ENCODE measurements around the gene ROBO4. TPM values are rescaled to one million over a fixed set of nuclear protein-coding genes. Genes with fewer than 3 reads are reported as not detected.

Gene ROBO4
- total and polyA plus RNA-seq, 2 of the 13 experiments (the other 11 are each of a cell fraction or from before 2014, with no cell fraction given): 0.07 to 1.1 TPM

- TF ChIP-seq KDM2A (CRISPR knock-in tag; IDR thresholded peaks at IDR 0.05; ENCODE audit: borderline replicate concordance, low read depth) (no peak), SRSF9 (IDR thresholded peaks at IDR 0.05; ENCODE audit: borderline replicate concordance, insufficient read depth, low read depth, low read length, poor library complexity, severe bottlenecking) (no peak), RCOR2 (CRISPR knock-in tag; IDR thresholded peaks at IDR 0.05) (no peak), YY1 (IDR thresholded peaks at IDR 0.05; ENCODE audit: insufficient read depth, insufficient replicate concordance, low read depth, low read length) (no peak), NR2F6 (IDR thresholded peaks at IDR 0.05) (peak; percentile 68), NR2F6 (CRISPR knock-in tag; IDR thresholded peaks at IDR 0.05) (peak; percentile 40; the same call in 1 of the 2 replicates), SETDB1 (CRISPR knock-in tag; IDR thresholded peaks at IDR 0.05; ENCODE audit: borderline replicate concordance) (no peak), MAFK (conservative IDR thresholded peaks at IDR 0.05 in 1 of 2, IDR thresholded peaks at IDR 0.05 in 1 of 2; ENCODE audit: low read length in 2 of 2) (no peak), PBX2 (CRISPR knock-in tag; IDR thresholded peaks at IDR 0.05) (no peak), MED8 (CRISPR knock-in tag; IDR thresholded peaks at IDR 0.05; ENCODE audit: insufficient replicate concordance) (no peak), ZNF572 (CRISPR knock-in tag; IDR thresholded peaks at IDR 0.05) (no peak), ZNF589 (CRISPR knock-in tag; conservative IDR thresholded peaks at IDR 0.05) (no peak), ZKSCAN5 (CRISPR knock-in tag; IDR thresholded peaks at IDR 0.05) (peak; percentile 77; the same call in 1 of the 2 replicates), RBFOX2 (IDR thresholded peaks at IDR 0.05; ENCODE audit: low read depth, low read length) (0 out of 2 replicates have a peak, but pooled peaks have one; percentile 22), TRIM24 (CRISPR knock-in tag; IDR thresholded peaks at IDR 0.05) (no peak), TBX2 (CRISPR knock-in tag; IDR thresholded peaks at IDR 0.05; ENCODE audit: borderline replicate concordance) (peak; percentile 19; the same call in 1 of the 2 replicates), ZNF333 (CRISPR knock-in tag; IDR thresholded peaks at IDR 0.05; ENCODE audit: borderline replicate concordance) (no peak)
- TF ChIP-seq, protein P1, sequence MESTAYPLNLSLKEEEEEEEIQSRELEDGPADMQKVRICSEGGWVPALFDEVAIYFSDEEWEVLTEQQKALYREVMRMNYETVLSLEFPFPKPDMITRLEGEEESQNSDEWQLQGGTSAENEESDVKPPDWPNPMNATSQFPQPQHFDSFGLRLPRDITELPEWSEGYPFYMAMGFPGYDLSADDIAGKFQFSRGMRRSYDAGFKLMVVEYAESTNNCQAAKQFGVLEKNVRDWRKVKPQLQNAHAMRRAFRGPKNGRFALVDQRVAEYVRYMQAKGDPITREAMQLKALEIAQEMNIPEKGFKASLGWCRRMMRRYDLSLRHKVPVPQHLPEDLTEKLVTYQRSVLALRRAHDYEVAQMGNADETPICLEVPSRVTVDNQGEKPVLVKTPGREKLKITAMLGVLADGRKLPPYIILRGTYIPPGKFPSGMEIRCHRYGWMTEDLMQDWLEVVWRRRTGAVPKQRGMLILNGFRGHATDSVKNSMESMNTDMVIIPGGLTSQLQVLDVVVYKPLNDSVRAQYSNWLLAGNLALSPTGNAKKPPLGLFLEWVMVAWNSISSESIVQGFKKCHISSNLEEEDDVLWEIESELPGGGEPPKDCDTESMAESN (CRISPR knock-in tag; conservative IDR thresholded peaks at IDR 0.05): no peak
- TF ChIP-seq, protein P2, sequence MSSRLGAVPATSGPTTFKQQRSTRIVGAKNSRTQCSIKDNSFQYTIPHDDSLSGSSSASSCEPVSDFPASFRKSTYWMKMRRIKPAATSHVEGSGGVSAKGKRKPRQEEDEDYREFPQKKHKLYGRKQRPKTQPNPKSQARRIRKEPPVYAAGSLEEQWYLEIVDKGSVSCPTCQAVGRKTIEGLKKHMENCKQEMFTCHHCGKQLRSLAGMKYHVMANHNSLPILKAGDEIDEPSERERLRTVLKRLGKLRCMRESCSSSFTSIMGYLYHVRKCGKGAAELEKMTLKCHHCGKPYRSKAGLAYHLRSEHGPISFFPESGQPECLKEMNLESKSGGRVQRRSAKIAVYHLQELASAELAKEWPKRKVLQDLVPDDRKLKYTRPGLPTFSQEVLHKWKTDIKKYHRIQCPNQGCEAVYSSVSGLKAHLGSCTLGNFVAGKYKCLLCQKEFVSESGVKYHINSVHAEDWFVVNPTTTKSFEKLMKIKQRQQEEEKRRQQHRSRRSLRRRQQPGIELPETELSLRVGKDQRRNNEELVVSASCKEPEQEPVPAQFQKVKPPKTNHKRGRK (CRISPR knock-in tag; IDR thresholded peaks at IDR 0.05): no peak
- TF ChIP-seq, protein P3, sequence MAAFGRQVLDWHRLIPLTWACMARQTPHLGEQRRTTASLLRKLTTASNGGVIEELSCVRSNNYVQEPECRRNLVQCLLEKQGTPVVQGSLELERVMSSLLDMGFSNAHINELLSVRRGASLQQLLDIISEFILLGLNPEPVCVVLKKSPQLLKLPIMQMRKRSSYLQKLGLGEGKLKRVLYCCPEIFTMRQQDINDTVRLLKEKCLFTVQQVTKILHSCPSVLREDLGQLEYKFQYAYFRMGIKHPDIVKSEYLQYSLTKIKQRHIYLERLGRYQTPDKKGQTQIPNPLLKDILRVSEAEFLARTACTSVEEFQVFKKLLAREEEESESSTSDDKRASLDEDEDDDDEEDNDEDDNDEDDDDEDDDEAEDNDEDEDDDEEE (CRISPR knock-in tag; IDR thresholded peaks at IDR 0.05): no peak
- TF ChIP-seq, protein P4, sequence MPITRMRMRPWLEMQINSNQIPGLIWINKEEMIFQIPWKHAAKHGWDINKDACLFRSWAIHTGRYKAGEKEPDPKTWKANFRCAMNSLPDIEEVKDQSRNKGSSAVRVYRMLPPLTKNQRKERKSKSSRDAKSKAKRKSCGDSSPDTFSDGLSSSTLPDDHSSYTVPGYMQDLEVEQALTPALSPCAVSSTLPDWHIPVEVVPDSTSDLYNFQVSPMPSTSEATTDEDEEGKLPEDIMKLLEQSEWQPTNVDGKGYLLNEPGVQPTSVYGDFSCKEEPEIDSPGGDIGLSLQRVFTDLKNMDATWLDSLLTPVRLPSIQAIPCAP (CRISPR knock-in tag; IDR thresholded peaks at IDR 0.05; ENCODE audit: low read depth): no peak
Measured at GRCh38 chr11:124934862-124935547, 37.3 kb upstream of the ROBO4 start (continued).

Measured in HepG2 (cell line).